Fibroblast of lung (primary cell): ENCODE data around the gene CCDC34. TPM values are rescaled to one million over a fixed set of nuclear protein-coding genes. Genes with fewer than 3 reads are reported as not detected.

ENCODE experiments used
- DNase-seq, 2 donors: peaks; one replicate each; pipeline versions ENCODE4 v3.0.0 to v3.0.0-alpha.2; 2010; ENCODE audit warnings: low read depth in 2 of 2
- H2AFZ ChIP-seq: 2 replicates; pipeline ENCODE4 v1.5.1; 2012; ENCODE audit warnings: low read length, control low read depth, inconsistent platforms
- H3K27ac ChIP-seq: 2 replicates; pipeline ENCODE4 v1.5.1; 2011; ENCODE audit warnings: low read length, control low read depth; ENCODE audit not compliant: insufficient read depth
- H3K27me3 ChIP-seq: 2 replicates; pipeline ENCODE4 v1.5.1; 2011; ENCODE audit warnings: mild to moderate bottlenecking, low read length; ENCODE audit not compliant: control insufficient read depth, insufficient read depth
- H3K36me3 ChIP-seq: 2 replicates; pipeline ENCODE4 v1.5.1; 2011; ENCODE audit warnings: low read length; ENCODE audit not compliant: control insufficient read depth, insufficient read depth
- H3K4me1 ChIP-seq: 2 replicates; pipeline ENCODE4 v1.5.1; 2011; ENCODE audit warnings: low read length; ENCODE audit not compliant: control insufficient read depth, insufficient read depth; ENCODE audit errors: extremely low read depth
- H3K4me2 ChIP-seq: 2 replicates; pipeline ENCODE4 v1.5.1; 2011; ENCODE audit warnings: low read length, control low read depth; ENCODE audit not compliant: insufficient read depth; ENCODE audit errors: extremely low read depth
- H3K4me3 ChIP-seq, 4 experiments: fragments of 200-600 bp in 1 of 4; sonication (generic) in 1 of 4; replicated peaks in 1 of 4; 2 replicates each; pipeline ENCODE4 v1.5.1; 2011 to 2016; ENCODE audit warnings: low read length in 4 of 4, low read depth in 3 of 4, mild to moderate bottlenecking in 3 of 4, control low read depth in 2 of 4, inconsistent platforms in 1 of 4, mixed read lengths in 1 of 4; ENCODE audit not compliant: insufficient read depth in 1 of 4; ENCODE audit errors: control extremely low read depth in 1 of 4
- H3K79me2 ChIP-seq: 2 replicates; pipeline ENCODE4 v1.5.1; 2012; ENCODE audit warnings: mild to moderate bottlenecking, low read length, inconsistent platforms; ENCODE audit not compliant: control insufficient read depth, insufficient read depth
- H3K9ac ChIP-seq: 2 replicates; pipeline ENCODE4 v1.5.1; 2011; ENCODE audit warnings: mild to moderate bottlenecking, low read length, control low read depth; ENCODE audit not compliant: insufficient read depth
- H3K9me3 ChIP-seq: 2 replicates; pipeline ENCODE4 v1.5.1; 2012; ENCODE audit warnings: low read depth, low read length; ENCODE audit not compliant: control insufficient read depth, insufficient read depth
- H4K20me1 ChIP-seq: 2 replicates; pipeline ENCODE4 v1.5.1; 2011; ENCODE audit warnings: low read length; ENCODE audit not compliant: control insufficient read depth, insufficient read depth; ENCODE audit errors: extremely low read depth
- EZH2 ChIP-seq: IDR thresholded peaks from 2 replicates; pipeline ENCODE4 v1.5.1; 2012; ENCODE audit warnings: low read length, control low read depth, mild to moderate bottlenecking; ENCODE audit errors: missing control alignments
- polyA plus RNA-seq, 2 donors: library from polyadenylated mRNA; depleted of rRNA in 1 of 2; stranded (reverse) in 1 of 2; unstranded in 1 of 2; fragments of >200 nt; gene quantifications; 2 replicates each; pipeline ENCODE4 v1.2.1, GENCODE V29; 2011 to 2012; ENCODE audit warnings: missing spikeins in 1 of 2
- total RNA-seq: library from RNA; depleted of rRNA; stranded (reverse); fragments of >200 nt; gene quantifications from 2 replicates; pipeline ENCODE4 v1.2.1, GENCODE V29; 2014
- TF ChIP-seq, protein P1 (sequence below), 2 donors: IDR thresholded peaks in 1 of 2; conservative IDR thresholded peaks in 1 of 2; 1 replicate in 1 of 2; 2 replicates in 1 of 2; pipeline ENCODE4 v1.5.1; 2011 to 2012; ENCODE audit warnings: low read length in 2 of 2, control low read depth in 1 of 2, inconsistent platforms in 1 of 2, low read depth in 1 of 2, mild to moderate bottlenecking in 1 of 2

Gene CCDC34
- total and polyA plus RNA-seq, 2 donors (not counting 1 experiment from before 2014, with no cell fraction given), result 3.8 to 4.6 TPM

DNA sequence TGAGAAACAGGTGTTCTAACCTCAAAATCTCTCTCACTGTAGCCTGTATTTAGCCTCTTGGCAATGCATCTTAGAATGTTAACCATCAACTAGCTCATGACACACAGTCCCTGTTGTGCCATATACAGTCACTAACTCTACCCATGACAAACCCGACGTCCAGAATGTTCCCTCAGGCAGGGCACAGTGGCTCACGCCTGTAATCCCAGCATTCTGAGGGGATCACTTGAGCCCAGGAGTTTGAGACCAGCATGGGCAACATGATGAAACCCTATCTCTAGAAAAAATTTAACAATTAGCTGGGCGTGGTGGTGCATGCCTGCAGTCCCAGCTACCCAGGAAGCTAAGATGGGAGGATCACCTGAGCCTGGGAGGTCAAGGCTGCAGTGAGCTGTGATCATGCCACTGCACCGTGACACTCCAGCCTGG lies 18.2 kb upstream of the CCDC34 start:
- no peak overlapping the region for H3K4me3 ChIP-seq

DNA sequence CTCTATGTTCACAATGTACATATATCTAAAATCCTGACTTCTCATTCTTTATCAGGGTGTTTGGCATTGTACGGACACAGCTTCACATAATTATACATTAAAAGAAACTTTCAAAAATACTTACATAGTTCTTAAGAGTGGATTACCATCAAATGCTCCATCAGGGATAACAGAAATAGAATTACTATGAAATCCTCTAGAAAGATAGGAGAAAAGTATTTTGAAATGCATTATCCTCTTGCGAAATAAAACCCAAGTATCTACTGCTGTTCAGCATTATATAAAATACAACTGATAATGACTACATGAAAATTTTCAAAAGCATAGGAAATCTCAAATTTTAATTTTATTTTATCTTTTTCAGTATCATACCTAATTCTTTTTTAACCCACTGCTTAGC lies 17.8 kb upstream of the CCDC34 start:
- no peak for DNase-seq
- Histone ChIP-seq H3K9me3 (no peaks in the 10 kb centered on the region), H4K20me1 (no peaks in the 10 kb centered on the region), H3K79me2 (no peaks in the 10 kb centered on the region), H3K9ac (no peak overlapping the region), H3K4me2 (no peak overlapping the region), H2AFZ (no peak overlapping the region), H3K27ac (no peak overlapping the region), H3K4me1 (no peaks in the 10 kb centered on the region), H3K4me3 (no peak overlapping the region), H3K36me3 (no peaks in the 10 kb centered on the region), H3K27me3 (no peaks in the 10 kb centered on the region)
- TF ChIP-seq EZH2, result no peak
- TF ChIP-seq, protein P1, sequence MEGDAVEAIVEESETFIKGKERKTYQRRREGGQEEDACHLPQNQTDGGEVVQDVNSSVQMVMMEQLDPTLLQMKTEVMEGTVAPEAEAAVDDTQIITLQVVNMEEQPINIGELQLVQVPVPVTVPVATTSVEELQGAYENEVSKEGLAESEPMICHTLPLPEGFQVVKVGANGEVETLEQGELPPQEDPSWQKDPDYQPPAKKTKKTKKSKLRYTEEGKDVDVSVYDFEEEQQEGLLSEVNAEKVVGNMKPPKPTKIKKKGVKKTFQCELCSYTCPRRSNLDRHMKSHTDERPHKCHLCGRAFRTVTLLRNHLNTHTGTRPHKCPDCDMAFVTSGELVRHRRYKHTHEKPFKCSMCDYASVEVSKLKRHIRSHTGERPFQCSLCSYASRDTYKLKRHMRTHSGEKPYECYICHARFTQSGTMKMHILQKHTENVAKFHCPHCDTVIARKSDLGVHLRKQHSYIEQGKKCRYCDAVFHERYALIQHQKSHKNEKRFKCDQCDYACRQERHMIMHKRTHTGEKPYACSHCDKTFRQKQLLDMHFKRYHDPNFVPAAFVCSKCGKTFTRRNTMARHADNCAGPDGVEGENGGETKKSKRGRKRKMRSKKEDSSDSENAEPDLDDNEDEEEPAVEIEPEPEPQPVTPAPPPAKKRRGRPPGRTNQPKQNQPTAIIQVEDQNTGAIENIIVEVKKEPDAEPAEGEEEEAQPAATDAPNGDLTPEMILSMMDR (conservative IDR thresholded peaks at IDR 0.05 in 1 of 2, IDR thresholded peaks at IDR 0.05 in 1 of 2; ENCODE audit: low read depth in 1 of 2, low read length in 2 of 2), result no peak

More for the DNA sequence above, 18.2 kb upstream of the CCDC34 start:
- no peaks in the 10 kb centered on the region for H3K36me3 ChIP-seq
- H3K9ac ChIP-seq, result no peak overlapping the region
- no peak for TF ChIP-seq EZH2
- TF ChIP-seq, protein P1 (conservative IDR thresholded peaks at IDR 0.05 in 1 of 2, IDR thresholded peaks at IDR 0.05 in 1 of 2; ENCODE audit: low read depth in 1 of 2, low read length in 2 of 2), result no peak
- no peaks in the 10 kb centered on the region for H3K9me3 ChIP-seq
- no peak overlapping the region for H3K4me2 ChIP-seq
- H3K27me3 ChIP-seq, result no peaks in the 10 kb centered on the region
- H3K27ac ChIP-seq, result no peak overlapping the region
- no peak overlapping the region for H2AFZ ChIP-seq
- no peaks in the 10 kb centered on the region for H3K79me2 ChIP-seq
- H4K20me1 ChIP-seq, result no peaks in the 10 kb centered on the region
- H3K4me1 ChIP-seq, result no peaks in the 10 kb centered on the region
- no peak for DNase-seq

DNA sequence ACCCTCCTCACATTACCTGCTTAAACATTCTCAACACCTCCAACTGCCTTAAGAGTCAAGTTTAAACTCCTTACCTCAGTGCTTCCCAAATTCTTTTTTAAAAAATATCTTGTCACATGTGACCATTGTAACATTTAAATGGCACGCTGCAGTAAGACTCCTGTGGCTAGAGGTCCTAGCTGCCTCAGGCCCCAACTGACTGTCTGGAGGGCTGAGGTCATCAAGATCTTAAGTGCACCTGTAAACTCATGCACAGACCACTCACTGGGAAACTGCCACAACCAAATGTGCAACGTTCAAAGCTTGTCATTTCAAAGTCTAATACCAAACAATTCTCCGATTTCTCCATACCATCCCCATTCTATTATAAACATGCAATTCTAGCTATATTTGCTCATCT lies 16.4 kb upstream of the CCDC34 start:
- Histone ChIP-seq H3K4me3 (no peak overlapping the region), H3K36me3 (no peaks in the 10 kb centered on the region), H4K20me1 (no peaks in the 10 kb centered on the region), H3K9me3 (no peaks in the 10 kb centered on the region), H2AFZ (no peak overlapping the region), H3K4me1 (no peaks in the 10 kb centered on the region), H3K4me2 (no peak overlapping the region), H3K9ac (no peak overlapping the region), H3K79me2 (no peaks in the 10 kb centered on the region), H3K27ac (no peak overlapping the region), H3K27me3 (no peaks in the 10 kb centered on the region)
- TF ChIP-seq, protein P1 (conservative IDR thresholded peaks at IDR 0.05 in 1 of 2, IDR thresholded peaks at IDR 0.05 in 1 of 2; ENCODE audit: low read depth in 1 of 2, low read length in 2 of 2), result no peak
- TF ChIP-seq EZH2, result no peak
- DNase-seq, result no peak
